Astrocyte (in vitro differentiated cells and primary cell): ENCODE results near the gene GSE1. TPM values are rescaled to one million over a fixed set of nuclear protein-coding genes. Genes with fewer than 3 reads are reported as not detected.

Experiments
- DNase-seq: peaks from one replicate; pipeline ENCODE4 v3.0.0-alpha.2; 2010; ENCODE audit warnings: low read depth
- FAIRE-seq: peaks from 2 replicates; lab custom pipeline; 2011; peaks lifted over from hg19 to GRCh38; lab: Jason Lieb, UNC
- H2AFZ ChIP-seq: 2 replicates; pipeline ENCODE4 v1.6.0; 2012; ENCODE audit warnings: low read depth, low read length, inconsistent platforms
- H3K27ac ChIP-seq: 2 replicates; pipeline ENCODE4 v1.5.1; 2011; ENCODE audit warnings: low read depth, low read length, inconsistent platforms
- H3K27me3 ChIP-seq: 2 replicates; pipeline ENCODE4 v1.6.0; 2011; ENCODE audit warnings: low read length, inconsistent platforms; ENCODE audit not compliant: insufficient read depth
- H3K36me3 ChIP-seq: 2 replicates; pipeline ENCODE4 v1.5.1; 2011; ENCODE audit warnings: low read length, inconsistent platforms; ENCODE audit not compliant: insufficient read depth
- H3K4me1 ChIP-seq: 2 replicates; pipeline ENCODE4 v1.5.1; 2011; ENCODE audit warnings: low read length, inconsistent platforms; ENCODE audit not compliant: insufficient read depth
- H3K4me2 ChIP-seq: 2 replicates; pipeline ENCODE4 v1.6.0; 2012; ENCODE audit warnings: low read length, inconsistent platforms
- H3K4me3 ChIP-seq: 2 replicates; pipeline ENCODE4 v1.5.1; 2011; ENCODE audit warnings: low read depth, mild to moderate bottlenecking, low read length, inconsistent platforms; ENCODE audit not compliant: insufficient read depth
- H3K79me2 ChIP-seq: 2 replicates; pipeline ENCODE4 v1.6.0; 2012; ENCODE audit warnings: mild to moderate bottlenecking, low read length, inconsistent platforms; ENCODE audit not compliant: insufficient read depth
- H3K9ac ChIP-seq: 2 replicates; pipeline ENCODE4 v1.6.0; 2012; ENCODE audit warnings: mild to moderate bottlenecking, low read length, inconsistent platforms
- H3K9me3 ChIP-seq: 2 replicates; pipeline ENCODE4 v1.5.1; 2012; ENCODE audit warnings: low read depth, mild to moderate bottlenecking, low read length, inconsistent platforms; ENCODE audit not compliant: insufficient read depth
- H4K20me1 ChIP-seq: 2 replicates; pipeline ENCODE4 v1.6.0; 2012; ENCODE audit warnings: low read length, inconsistent platforms; ENCODE audit not compliant: insufficient read depth
- H3K27ac Mint-ChIP-seq: one replicate; pipeline ENCODE4 v1.8.0; 2021; ENCODE audit warnings: mild to moderate bottlenecking, mixed read lengths; ENCODE audit not compliant: unreplicated experiment
- H3K27me3 Mint-ChIP-seq: one replicate; pipeline ENCODE4 v1.8.0; 2021; ENCODE audit warnings: low read depth, mixed read lengths; ENCODE audit not compliant: unreplicated experiment
- H3K36me3 Mint-ChIP-seq: one replicate; pipeline ENCODE4 v1.8.0; 2021; ENCODE audit warnings: low read depth, mixed read lengths; ENCODE audit not compliant: unreplicated experiment
- H3K4me1 Mint-ChIP-seq: one replicate; pipeline ENCODE4 v1.8.0; 2021; ENCODE audit warnings: low read depth, mixed read lengths; ENCODE audit not compliant: unreplicated experiment
- H3K4me3 Mint-ChIP-seq: one replicate; pipeline ENCODE4 v1.8.0; 2021; ENCODE audit warnings: mild to moderate bottlenecking, moderate library complexity, mixed read lengths; ENCODE audit not compliant: unreplicated experiment
- H3K9me3 Mint-ChIP-seq: one replicate; pipeline ENCODE4 v1.8.0; 2021; ENCODE audit warnings: mild to moderate bottlenecking, mixed read lengths; ENCODE audit not compliant: unreplicated experiment
- EZH2 ChIP-seq: IDR thresholded peaks from 2 replicates; pipeline ENCODE4 v1.6.1; 2012; ENCODE audit warnings: mild to moderate bottlenecking, low read length, inconsistent platforms; ENCODE audit not compliant: insufficient read depth
- total RNA-seq: library from RNA; stranded (reverse); gene quantifications from 2 replicates; pipeline ENCODE4 v1.2.1, GENCODE V29; 2021
- TF ChIP-seq, protein P1 (sequence below): IDR thresholded peaks from 2 replicates; pipeline ENCODE4 v1.5.1; 2011; ENCODE audit warnings: low read depth, mild to moderate bottlenecking, inconsistent platforms, low read length, moderate library complexity; ENCODE audit not compliant: insufficient read depth

GSE1 gene
- total RNA-seq, 1 donor from 2014 or later: 35.0 TPM

DNA sequence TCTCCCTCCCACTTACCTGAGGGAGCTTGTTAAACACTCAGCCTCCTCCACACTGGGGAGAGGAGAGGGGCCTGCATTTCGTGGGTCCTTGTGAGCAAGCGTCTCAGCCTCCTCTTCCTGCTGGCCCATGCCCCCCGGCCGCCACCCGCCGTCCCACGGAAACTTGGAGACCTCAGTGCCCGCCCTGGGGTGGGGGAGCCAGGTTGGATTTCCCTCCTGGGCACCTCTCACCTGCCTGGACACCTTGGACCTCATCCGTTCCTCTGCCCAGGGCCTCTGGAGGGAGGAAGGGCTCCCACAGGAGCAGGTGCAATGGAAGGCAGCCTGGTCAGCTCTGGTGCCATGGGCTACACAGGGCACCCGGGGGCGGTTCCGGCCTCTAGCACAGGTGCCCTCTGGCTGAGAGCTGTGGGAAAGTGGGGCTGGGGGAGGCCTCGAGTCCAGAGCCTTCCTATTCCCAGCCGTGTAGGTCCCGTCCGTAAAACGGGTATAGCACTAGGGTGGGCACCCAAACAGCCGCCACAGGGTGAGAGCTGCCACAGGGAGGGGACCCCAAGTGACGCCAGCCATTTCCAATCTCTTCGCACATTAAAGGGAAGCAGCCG, 11.0 kb downstream of the GSE1 start:
- Histone ChIP-seq H4K20me1 (peaks cover 98% of the 10 kb centered on the region), H3K27me3 (no peaks in the 10 kb centered on the region), H2AFZ (no peak overlapping the region), H3K36me3 (no peaks in the 10 kb centered on the region), H3K9me3 (no peaks in the 10 kb centered on the region), H3K27ac (no peak overlapping the region), H3K4me2 (no peak overlapping the region), H3K9ac (no peak overlapping the region), H3K4me1 (peaks cover 7% of the 10 kb centered on the region), H3K79me2 (peaks cover 49% of the 10 kb centered on the region), H3K4me3 (no peak overlapping the region)
- no peak overlapping the region for H3K4me3 Mint-ChIP-seq
- DNase-seq (no peak), FAIRE-seq (no peak)
- H3K9me3 Mint-ChIP-seq: no peaks in the 10 kb centered on the region
- H3K36me3 Mint-ChIP-seq: peaks cover 13% of the 10 kb centered on the region
- H3K27me3 Mint-ChIP-seq: peaks cover 7% of the 10 kb centered on the region
- no peak overlapping the region for H3K27ac Mint-ChIP-seq
- no peak for TF ChIP-seq EZH2
- TF ChIP-seq, protein P1, sequence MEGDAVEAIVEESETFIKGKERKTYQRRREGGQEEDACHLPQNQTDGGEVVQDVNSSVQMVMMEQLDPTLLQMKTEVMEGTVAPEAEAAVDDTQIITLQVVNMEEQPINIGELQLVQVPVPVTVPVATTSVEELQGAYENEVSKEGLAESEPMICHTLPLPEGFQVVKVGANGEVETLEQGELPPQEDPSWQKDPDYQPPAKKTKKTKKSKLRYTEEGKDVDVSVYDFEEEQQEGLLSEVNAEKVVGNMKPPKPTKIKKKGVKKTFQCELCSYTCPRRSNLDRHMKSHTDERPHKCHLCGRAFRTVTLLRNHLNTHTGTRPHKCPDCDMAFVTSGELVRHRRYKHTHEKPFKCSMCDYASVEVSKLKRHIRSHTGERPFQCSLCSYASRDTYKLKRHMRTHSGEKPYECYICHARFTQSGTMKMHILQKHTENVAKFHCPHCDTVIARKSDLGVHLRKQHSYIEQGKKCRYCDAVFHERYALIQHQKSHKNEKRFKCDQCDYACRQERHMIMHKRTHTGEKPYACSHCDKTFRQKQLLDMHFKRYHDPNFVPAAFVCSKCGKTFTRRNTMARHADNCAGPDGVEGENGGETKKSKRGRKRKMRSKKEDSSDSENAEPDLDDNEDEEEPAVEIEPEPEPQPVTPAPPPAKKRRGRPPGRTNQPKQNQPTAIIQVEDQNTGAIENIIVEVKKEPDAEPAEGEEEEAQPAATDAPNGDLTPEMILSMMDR: no peak
- H3K4me1 Mint-ChIP-seq: peaks cover 16% of the 10 kb centered on the region

DNA sequence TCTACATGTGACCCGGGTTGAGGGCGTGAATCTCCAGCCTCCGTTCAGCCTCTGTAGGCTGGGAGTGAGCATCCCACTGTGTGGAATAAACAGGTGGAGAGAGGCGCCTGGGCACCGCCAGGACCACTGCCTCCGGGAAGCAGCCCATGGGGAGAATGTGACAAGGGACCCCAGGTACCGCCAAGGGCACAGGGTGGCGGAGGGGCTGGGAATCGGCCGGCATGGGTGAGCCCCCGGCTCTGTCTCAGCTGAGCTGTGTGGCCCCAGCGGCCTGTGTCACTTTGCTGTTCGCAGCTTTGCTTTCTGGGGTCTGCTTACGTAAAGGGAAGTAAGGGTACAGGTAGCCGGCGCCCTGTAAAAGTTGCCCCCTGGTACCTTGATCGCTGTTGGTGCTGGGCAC, 11.5 kb downstream of the GSE1 start:
- peaks cover 43% of the 10 kb centered on the region for H3K79me2 ChIP-seq
- H4K20me1 ChIP-seq: peaks cover 98% of the 10 kb centered on the region

DNA sequence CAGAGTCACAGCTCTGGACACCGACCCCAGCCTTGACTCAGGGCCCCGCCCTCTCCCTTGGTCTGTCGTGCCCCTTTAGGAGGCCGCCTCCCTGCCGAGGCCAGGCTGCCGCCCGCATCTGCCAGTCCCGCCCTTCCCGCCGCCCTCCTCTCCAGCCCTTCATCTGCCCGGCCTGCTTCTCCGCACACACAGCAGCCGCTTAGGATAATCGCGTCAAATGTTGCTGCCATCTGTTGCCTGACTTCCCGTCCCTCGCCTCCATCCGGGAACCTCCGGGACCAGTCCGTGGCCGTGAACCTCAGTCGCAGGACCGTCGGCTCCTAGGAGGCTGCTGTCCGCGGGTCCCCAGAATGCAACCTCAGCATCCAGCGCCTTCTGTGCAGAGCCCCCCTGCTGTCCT, 11.9 kb downstream of the GSE1 start:
- Histone ChIP-seq H3K27me3 (no peaks in the 10 kb centered on the region), H3K9ac (no peak overlapping the region), H2AFZ (no peak overlapping the region), H3K27ac (no peak overlapping the region), H3K36me3 (no peaks in the 10 kb centered on the region), H3K4me2 (no peak overlapping the region), H3K4me1 (peaks cover 7% of the 10 kb centered on the region), H3K79me2 (peaks cover 45% of the 10 kb centered on the region), H3K4me3 (no peak overlapping the region), H4K20me1 (peaks cover 98% of the 10 kb centered on the region), H3K9me3 (peaks cover 7% of the 10 kb centered on the region)
- Mint-ChIP-seq H3K9me3 (peaks cover 3% of the 10 kb centered on the region), H3K27me3 (peaks cover 7% of the 10 kb centered on the region), H3K27ac (no peak overlapping the region), H3K4me3 (no peak overlapping the region), H3K36me3 (peaks cover 19% of the 10 kb centered on the region), H3K4me1 (peaks cover 17% of the 10 kb centered on the region)
- FAIRE-seq: no peak
- TF ChIP-seq, protein P1: no peak
- no peak for TF ChIP-seq EZH2
- DNase-seq: no peak

More for the DNA sequence above, 11.5 kb downstream of the GSE1 start:
- Histone ChIP-seq H3K4me1 (peaks cover 7% of the 10 kb centered on the region), H3K27ac (no peak overlapping the region), H3K9ac (no peak overlapping the region), H3K27me3 (no peaks in the 10 kb centered on the region), H3K4me3 (no peak overlapping the region), H2AFZ (no peak overlapping the region), H3K9me3 (peaks cover 4% of the 10 kb centered on the region), H3K36me3 (no peaks in the 10 kb centered on the region), H3K4me2 (no peak overlapping the region)
- TF ChIP-seq, protein P1: no peak
- TF ChIP-seq EZH2: no peak
- DNase-seq (no peak), FAIRE-seq (no peak)
- Mint-ChIP-seq H3K9me3 (peaks cover 1% of the 10 kb centered on the region), H3K27ac (no peak overlapping the region), H3K4me3 (no peak overlapping the region), H3K4me1 (peaks cover 17% of the 10 kb centered on the region), H3K36me3 (peaks cover 15% of the 10 kb centered on the region), H3K27me3 (peaks cover 7% of the 10 kb centered on the region)
